Activated B cell treated with CpG ODN at 0.5 μM for 24 hours (primary cell): ENCODE results near the gene HAGHL. TPM values are rescaled to one million over a fixed set of nuclear protein-coding genes. Genes with fewer than 3 reads are reported as not detected.

Experiments used
- ATAC-seq: fragments of 200-7000 bp; cut with Tn5 transposase; one replicate; pipeline ENCODE4 v1.10.0; 2021; ENCODE audit warnings: low read depth, mild to moderate bottlenecking, moderate library complexity
- CTCF ChIA-PET: fragments of 350-600 bp; sonication (Branson Sonifier 250); formaldehyde crosslinking; loops from one replicate; lab custom pipeline; 2021; ENCODE audit warnings: antibody characterized with exemption; lab: Charles Lee
- POLR2A ChIA-PET: fragments of 350-600 bp; sonication (Branson Sonifier 250); formaldehyde crosslinking; loops from one replicate; lab custom pipeline; 2021; ENCODE audit warnings: antibody characterized with exemption; lab: Charles Lee
- DNase-seq: peaks from one replicate; pipeline ENCODE4 v3.0.0; 2022
- H3K27ac Mint-ChIP-seq: one replicate; pipeline ENCODE4 v1.8.0; 2020; ENCODE audit warnings: mixed read lengths
- H3K27me3 Mint-ChIP-seq: one replicate; pipeline ENCODE4 v1.8.0; 2021; ENCODE audit warnings: mixed read lengths
- H3K36me3 Mint-ChIP-seq: one replicate; pipeline ENCODE4 v1.8.0; 2021; ENCODE audit warnings: low read depth, mixed read lengths
- H3K4me1 Mint-ChIP-seq: one replicate; pipeline ENCODE4 v1.8.0; 2021; ENCODE audit warnings: mixed read lengths
- H3K4me3 Mint-ChIP-seq: one replicate; pipeline ENCODE4 v1.8.0; 2020; ENCODE audit warnings: mild to moderate bottlenecking, mixed read lengths
- H3K9me3 Mint-ChIP-seq: one replicate; pipeline ENCODE4 v1.8.0; 2020; ENCODE audit warnings: mixed read lengths
- CTCF ChIP-seq: fragments of 200-600 bp; IDR thresholded peaks from one replicate; pipeline ENCODE4 v1.8.0; 2022; ENCODE audit warnings: antibody characterized with exemption, mild to moderate bottlenecking
- intact Hi-C: fragments of 100-400 bp; cut with micrococcal nuclease; formaldehyde crosslinking; loops from one replicate; pipeline ENCODE4 v1.15.1; 2024
- total RNA-seq: library from RNA; stranded (reverse); gene quantifications from 2 replicates; pipeline ENCODE4 v1.2.3, GENCODE V29; 2022

The HAGHL gene
- total RNA-seq, 1 donor from 2014 or later: 10.9 TPM

GRCh38 chr16:681746-682427 lies 45.0 kb upstream of the HAGHL start:
- H3K27ac Mint-ChIP-seq: peak overlapping the region; percentile 60
- no peak for TF ChIP-seq CTCF
- DNase-seq (no peak), ATAC-seq (no peak)
- H3K4me1 Mint-ChIP-seq: peaks cover 37% of the 10 kb centered on the region
- CTCF ChIA-PET: interaction anchor here (1.2 kb wide), 1 partner anchor 14 kb away, joined by 3 read pairs; the partner anchor contains the start of gene RHOT2
- intact Hi-C loops: no loop called here
- peak overlapping the region; percentile 87 for H3K4me3 Mint-ChIP-seq
- H3K27me3 Mint-ChIP-seq: peaks cover under 1% of the 10 kb centered on the region
- H3K36me3 Mint-ChIP-seq: peaks cover 30% of the 10 kb centered on the region
- H3K9me3 Mint-ChIP-seq: no peaks in the 10 kb centered on the region
- POLR2A ChIA-PET: interaction anchor here (2.0 to 4.5 kb wide), 4 partner anchors 8 to 45 kb away, joined by 10 to 41 read pairs (median 22); partner anchors contain the start of genes METTL26, RHOT2, WDR24 and WDR90

GRCh38 chr16:682493-683395 lies 44.2 kb upstream of the HAGHL start:
- no peak for DNase-seq
- H3K27ac Mint-ChIP-seq: peak overlapping the region; percentile 61
- H3K27me3 Mint-ChIP-seq: no peaks in the 10 kb centered on the region
- peaks cover 35% of the 10 kb centered on the region for H3K4me1 Mint-ChIP-seq
- H3K9me3 Mint-ChIP-seq: no peaks in the 10 kb centered on the region
- POLR2A ChIA-PET: interaction anchor here (2.8 to 4.5 kb wide), 2 partner anchors 14 to 46 kb away, joined by 10 to 41 read pairs; partner anchors contain the start of genes METTL26 and RHOT2
- H3K4me3 Mint-ChIP-seq: peak overlapping the region; percentile 87
- TF ChIP-seq CTCF: no peak
- intact Hi-C loops: no loop called here
- CTCF ChIA-PET: interaction anchor here (1.2 kb wide), 1 partner anchor 15 kb away, joined by 3 read pairs; the partner anchor contains the start of gene RHOT2
- H3K36me3 Mint-ChIP-seq: peaks cover 36% of the 10 kb centered on the region
- ATAC-seq: no peak

GRCh38 chr16:683396-684070 lies 43.4 kb upstream of the HAGHL start:
- ATAC-seq: no peak
- Mint-ChIP-seq H3K4me1 (peaks cover 36% of the 10 kb centered on the region), H3K27ac (peak overlapping the region; percentile 61), H3K4me3 (peak overlapping the region; percentile 87), H3K27me3 (no peaks in the 10 kb centered on the region), H3K9me3 (no peaks in the 10 kb centered on the region), H3K36me3 (peaks cover 36% of the 10 kb centered on the region)
- POLR2A ChIA-PET: interaction anchor here (1.0 to 1.2 kb wide), 4 partner anchors 10 to 39 kb away, joined by 3 to 5 read pairs (median 4); partner anchors contain the start of gene RHOT2
- no peak for TF ChIP-seq CTCF
- CTCF ChIA-PET: no interaction called here
- intact Hi-C loops: loop anchor here (1.0 to 2.0 kb wide), 4 partner anchors 34 to 156 kb away; partner anchors contain the start of genes ANTKMT, CAPN15, METTL26 and WDR90
- no peak for DNase-seq

- intact Hi-C loops: loop anchor here (1.0 to 2.0 kb wide), 4 partner anchors 35 to 157 kb away; partner anchors contain the start of genes ANTKMT, CAPN15, METTL26 and WDR90
These were observed 42.7 kb upstream of the HAGHL start, which contains the start of gene JMJD8 for GRCh38 chr16:684071-684794. JMJD8 (minus strand) TSS chr16:684334; CDS start chr16:684319, 15 bp downstream.

More at GRCh38 chr16:684071-684794, 42.7 kb upstream of the HAGHL start, which contains the start of gene JMJD8:
- TF ChIP-seq CTCF: no peak
- H3K36me3 Mint-ChIP-seq: peaks cover 36% of the 10 kb centered on the region
- no peaks in the 10 kb centered on the region for H3K27me3 Mint-ChIP-seq
- H3K4me3 Mint-ChIP-seq: peak within 1 kb of the TSS; percentile 87
- POLR2A ChIA-PET: interaction anchor here (0.7 to 1.2 kb wide), 5 partner anchors 9 to 40 kb away, joined by 3 to 5 read pairs (median 3); partner anchors contain the start of gene RHOT2
- peaks cover 38% of the 10 kb centered on the region for H3K4me1 Mint-ChIP-seq
- peak within 1 kb of the TSS; percentile 70 for H3K27ac Mint-ChIP-seq
- CTCF ChIA-PET: no interaction called here
- peak; percentile 98 for DNase-seq
- no peaks in the 10 kb centered on the region for H3K9me3 Mint-ChIP-seq
- peak; percentile 49 for ATAC-seq
